ENCODE data around the gene ARSK.

Gene ARSK

DNA sequence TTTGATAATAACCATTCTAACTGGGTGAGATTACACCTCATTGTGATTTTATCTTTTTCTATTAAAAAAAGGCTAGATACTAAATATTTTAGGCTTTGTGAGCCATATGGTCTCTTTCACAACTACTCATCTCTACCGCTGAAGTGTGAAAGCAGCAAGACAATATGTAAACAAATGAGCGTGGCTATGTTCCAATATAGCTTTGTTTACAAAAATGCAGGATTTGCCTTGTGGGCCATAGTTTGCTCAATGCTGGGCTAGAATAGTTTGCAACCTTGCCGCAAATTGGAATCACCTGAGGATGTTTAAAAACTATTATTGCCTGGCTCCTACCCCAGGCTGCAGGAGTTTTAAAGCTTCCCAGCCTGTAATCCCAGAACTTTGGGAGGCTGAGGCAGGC is 54.8 kb downstream of the ARSK start:
- no peaks in the 10 kb centered on the region for H3K79me2 ChIP-seq (ENCODE audit: control insufficient read depth, insufficient read depth, low read length)
- no peak overlapping the region for H3K18ac ChIP-seq (ENCODE audit: low read length)
- H3K56ac ChIP-seq (ENCODE audit: low read length): no peak overlapping the region
- H3K23ac ChIP-seq (ENCODE audit: low read length): no peak overlapping the region
- H2AK5ac ChIP-seq (ENCODE audit: low read length): no peak overlapping the region
- H3K27me3 ChIP-seq (ENCODE audit: insufficient read depth, low read length, poor library complexity): no peaks in the 10 kb centered on the region
- no peaks in the 10 kb centered on the region for H3K36me3 ChIP-seq (ENCODE audit: control insufficient read depth, insufficient read depth, low read length)
- H3K4me3 ChIP-seq (ENCODE audit: low read length): no peak overlapping the region
- no CpG with 5 or more reads among the region's 3 CpGs for WGBS (ENCODE audit: extremely low coverage, insufficient coverage, low lambda C conversion rate)
- no peak overlapping the region for H3K4me2 ChIP-seq (ENCODE audit: low read length)
- H4K8ac ChIP-seq (ENCODE audit: low read depth, low read length): no peak overlapping the region
- H2BK120ac ChIP-seq (ENCODE audit: low read depth, low read length): no peak overlapping the region
- H3K4me1 ChIP-seq (ENCODE audit: control insufficient read depth, low read depth, low read length): no peaks in the 10 kb centered on the region
- no peak overlapping the region for H3K4ac ChIP-seq (ENCODE audit: low read depth, low read length)
- H2BK5ac ChIP-seq (ENCODE audit: low read length): no peak overlapping the region
- no peak overlapping the region for H2BK15ac ChIP-seq (replicated peaks; ENCODE audit: low read depth)
- H4K5ac ChIP-seq (ENCODE audit: low read length): no peak overlapping the region
- no peak for DNase-seq
- H3K27ac ChIP-seq (ENCODE audit: low read depth, low read length): no peak overlapping the region
- H3K79me1 ChIP-seq (ENCODE audit: low read length): no peaks in the 10 kb centered on the region
- H3K9ac ChIP-seq (ENCODE audit: low read length): no peak overlapping the region

DNA sequence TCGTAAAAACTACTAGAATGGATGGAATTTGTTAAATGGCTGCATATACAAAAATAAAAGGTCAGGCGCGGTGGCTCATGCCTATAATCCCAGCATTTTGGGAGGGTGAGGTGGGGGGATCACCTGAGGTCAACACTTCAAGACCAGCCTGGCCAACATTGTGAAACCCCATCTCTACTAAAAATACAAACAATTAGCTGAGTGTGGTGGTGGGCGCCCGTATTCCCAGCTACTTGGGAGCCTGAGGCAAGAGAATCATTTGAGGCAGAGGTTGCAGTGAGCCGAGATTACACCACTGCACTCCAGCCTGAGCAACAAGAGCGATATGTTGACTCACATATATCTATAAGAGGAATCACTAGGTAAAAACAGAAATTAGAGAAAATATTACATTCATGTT is 55.6 kb downstream of the ARSK start:
- H2BK15ac ChIP-seq (replicated peaks; ENCODE audit: low read depth): no peak overlapping the region
- H3K4me1 ChIP-seq (ENCODE audit: control insufficient read depth, low read depth, low read length): no peaks in the 10 kb centered on the region
- no peak overlapping the region for H4K8ac ChIP-seq (ENCODE audit: low read depth, low read length)
- no peak overlapping the region for H3K4me3 ChIP-seq (ENCODE audit: low read length)
- no peak overlapping the region for H4K5ac ChIP-seq (ENCODE audit: low read length)
- no peak overlapping the region for H3K4me2 ChIP-seq (ENCODE audit: low read length)
- no peak overlapping the region for H3K56ac ChIP-seq (ENCODE audit: low read length)
- H3K27ac ChIP-seq (ENCODE audit: low read depth, low read length): no peak overlapping the region
- no peak overlapping the region for H3K9ac ChIP-seq (ENCODE audit: low read length)
- no peak for DNase-seq
- no peaks in the 10 kb centered on the region for H3K36me3 ChIP-seq (ENCODE audit: control insufficient read depth, insufficient read depth, low read length)
- no peak overlapping the region for H3K18ac ChIP-seq (ENCODE audit: low read length)
- no peak overlapping the region for H2AK5ac ChIP-seq (ENCODE audit: low read length)
- H2BK5ac ChIP-seq (ENCODE audit: low read length): no peak overlapping the region
- WGBS (ENCODE audit: extremely low coverage, insufficient coverage, low lambda C conversion rate): no CpG with 5 or more reads among the region's 7 CpGs
- no peak overlapping the region for H3K4ac ChIP-seq (ENCODE audit: low read depth, low read length)
- no peak overlapping the region for H2BK120ac ChIP-seq (ENCODE audit: low read depth, low read length)
- no peaks in the 10 kb centered on the region for H3K79me1 ChIP-seq (ENCODE audit: low read length)
- no peaks in the 10 kb centered on the region for H3K79me2 ChIP-seq (ENCODE audit: control insufficient read depth, insufficient read depth, low read length)
- no peak overlapping the region for H3K23ac ChIP-seq (ENCODE audit: low read length)
- H3K27me3 ChIP-seq (ENCODE audit: insufficient read depth, low read length, poor library complexity): no peaks in the 10 kb centered on the region

- no peak for DNase-seq
- no peak overlapping the region for H3K9ac ChIP-seq (ENCODE audit: low read length)
- no peak overlapping the region for H2BK15ac ChIP-seq (replicated peaks; ENCODE audit: low read depth)
- no peak overlapping the region for H4K5ac ChIP-seq (ENCODE audit: low read length)
- H3K27ac ChIP-seq (ENCODE audit: low read depth, low read length): no peak overlapping the region
- no peak overlapping the region for H2AK5ac ChIP-seq (ENCODE audit: low read length)
- H3K79me1 ChIP-seq (ENCODE audit: low read length): no peaks in the 10 kb centered on the region
- no peak overlapping the region for H3K23ac ChIP-seq (ENCODE audit: low read length)
- H3K56ac ChIP-seq (ENCODE audit: low read length): no peak overlapping the region
- no peaks in the 10 kb centered on the region for H3K4me1 ChIP-seq (ENCODE audit: control insufficient read depth, low read depth, low read length)
- no peak overlapping the region for H3K4me2 ChIP-seq (ENCODE audit: low read length)
- no peak overlapping the region for H2BK120ac ChIP-seq (ENCODE audit: low read depth, low read length)
- no peak overlapping the region for H3K4me3 ChIP-seq (ENCODE audit: low read length)
- H2BK5ac ChIP-seq (ENCODE audit: low read length): no peak overlapping the region
- H3K36me3 ChIP-seq (ENCODE audit: control insufficient read depth, insufficient read depth, low read length): no peaks in the 10 kb centered on the region
- no peaks in the 10 kb centered on the region for H3K79me2 ChIP-seq (ENCODE audit: control insufficient read depth, insufficient read depth, low read length)
- H3K18ac ChIP-seq (ENCODE audit: low read length): no peak overlapping the region
- H3K4ac ChIP-seq (ENCODE audit: low read depth, low read length): no peak overlapping the region
- no peaks in the 10 kb centered on the region for H3K27me3 ChIP-seq (ENCODE audit: insufficient read depth, low read length, poor library complexity)
- 100% methylated on average over 1 of the region's 3 CpGs for WGBS (ENCODE audit: extremely low coverage, insufficient coverage, low lambda C conversion rate)
- H4K8ac ChIP-seq (ENCODE audit: low read depth, low read length): no peak overlapping the region
Measured at GRCh38 chr5:95611396-95611795, 56.5 kb downstream of the ARSK start.

DNA sequence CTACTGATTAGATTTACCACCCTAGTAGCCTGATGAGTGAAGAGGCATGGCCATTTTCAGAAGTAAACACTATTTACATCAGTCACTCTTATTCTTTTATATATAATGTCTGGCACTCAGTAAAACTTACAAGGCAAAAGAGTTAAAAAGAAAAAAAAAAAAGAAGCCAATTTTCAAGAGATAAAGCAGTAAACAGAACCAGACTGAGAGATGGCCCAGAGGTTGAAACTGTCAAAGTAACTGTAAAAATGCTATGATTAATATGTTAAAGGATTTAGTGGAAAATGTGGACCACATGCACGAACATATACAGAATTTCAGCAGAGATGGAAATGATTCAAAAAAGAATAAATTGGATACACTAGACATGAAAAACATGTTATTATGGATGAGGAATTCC is 58.6 kb downstream of the ARSK start:
- H2BK15ac ChIP-seq (replicated peaks; ENCODE audit: low read depth): no peak overlapping the region
- no peak overlapping the region for H3K56ac ChIP-seq (ENCODE audit: low read length)

DNA sequence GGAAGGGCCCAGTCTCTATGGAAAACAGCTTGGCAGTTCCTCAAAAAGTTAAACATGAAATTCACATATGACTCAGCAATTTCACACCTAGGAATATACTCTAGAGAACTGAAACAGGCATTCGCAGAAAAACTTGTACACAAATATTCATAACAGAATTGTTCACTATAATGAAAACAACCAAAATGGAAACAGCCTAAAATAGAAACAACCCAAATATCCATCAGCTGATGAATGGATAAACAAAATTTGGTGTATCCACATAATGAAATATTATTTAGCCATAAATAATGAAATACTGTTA is 60.2 kb downstream of the ARSK start:
- DNase-seq: no peak
- no peak overlapping the region for H3K56ac ChIP-seq (ENCODE audit: low read length)
- no peak overlapping the region for H3K18ac ChIP-seq (ENCODE audit: low read length)
- no peak overlapping the region for H3K23ac ChIP-seq (ENCODE audit: low read length)
- H2BK120ac ChIP-seq (ENCODE audit: low read depth, low read length): no peak overlapping the region
- H3K4me2 ChIP-seq (ENCODE audit: low read length): no peak overlapping the region
- no peaks in the 10 kb centered on the region for H3K4me1 ChIP-seq (ENCODE audit: control insufficient read depth, low read depth, low read length)
- no peaks in the 10 kb centered on the region for H3K36me3 ChIP-seq (ENCODE audit: control insufficient read depth, insufficient read depth, low read length)
- H4K8ac ChIP-seq (ENCODE audit: low read depth, low read length): no peak overlapping the region
- H3K27me3 ChIP-seq (ENCODE audit: insufficient read depth, low read length, poor library complexity): peaks cover 18% of the 10 kb centered on the region
- no peak overlapping the region for H3K4me3 ChIP-seq (ENCODE audit: low read length)
- no peak overlapping the region for H2AK5ac ChIP-seq (ENCODE audit: low read length)
- no peaks in the 10 kb centered on the region for H3K79me2 ChIP-seq (ENCODE audit: control insufficient read depth, insufficient read depth, low read length)
- no CpG with 5 or more reads among the region's 1 CpG for WGBS (ENCODE audit: extremely low coverage, insufficient coverage, low lambda C conversion rate)
- H3K27ac ChIP-seq (ENCODE audit: low read depth, low read length): no peak overlapping the region
- no peak overlapping the region for H3K4ac ChIP-seq (ENCODE audit: low read depth, low read length)
- no peaks in the 10 kb centered on the region for H3K79me1 ChIP-seq (ENCODE audit: low read length)
- H3K9ac ChIP-seq (ENCODE audit: low read length): no peak overlapping the region
- H2BK15ac ChIP-seq (replicated peaks; ENCODE audit: low read depth): no peak overlapping the region
- H4K5ac ChIP-seq (ENCODE audit: low read length): no peak overlapping the region
- no peak overlapping the region for H2BK5ac ChIP-seq (ENCODE audit: low read length)

More for the DNA sequence above, 58.6 kb downstream of the ARSK start:
- no peaks in the 10 kb centered on the region for H3K79me2 ChIP-seq (ENCODE audit: control insufficient read depth, insufficient read depth, low read length)
- no peaks in the 10 kb centered on the region for H3K79me1 ChIP-seq (ENCODE audit: low read length)
- no peak overlapping the region for H4K8ac ChIP-seq (ENCODE audit: low read depth, low read length)
- no peaks in the 10 kb centered on the region for H3K4me1 ChIP-seq (ENCODE audit: control insufficient read depth, low read depth, low read length)
- peaks cover 2% of the 10 kb centered on the region for H3K27me3 ChIP-seq (ENCODE audit: insufficient read depth, low read length, poor library complexity)
- no peak overlapping the region for H3K4me3 ChIP-seq (ENCODE audit: low read length)
- no peak overlapping the region for H3K18ac ChIP-seq (ENCODE audit: low read length)
- H4K5ac ChIP-seq (ENCODE audit: low read length): no peak overlapping the region
- no peak overlapping the region for H2BK120ac ChIP-seq (ENCODE audit: low read depth, low read length)
- no peak for DNase-seq
- no peak overlapping the region for H3K4me2 ChIP-seq (ENCODE audit: low read length)
- no peak overlapping the region for H3K4ac ChIP-seq (ENCODE audit: low read depth, low read length)
- H2AK5ac ChIP-seq (ENCODE audit: low read length): no peak overlapping the region
- H2BK5ac ChIP-seq (ENCODE audit: low read length): no peak overlapping the region
- WGBS (ENCODE audit: extremely low coverage, insufficient coverage, low lambda C conversion rate): no CpG with 5 or more reads among the region's 1 CpG
- H3K27ac ChIP-seq (ENCODE audit: low read depth, low read length): no peak overlapping the region
- no peak overlapping the region for H3K9ac ChIP-seq (ENCODE audit: low read length)
- no peaks in the 10 kb centered on the region for H3K36me3 ChIP-seq (ENCODE audit: control insufficient read depth, insufficient read depth, low read length)
- H3K23ac ChIP-seq (ENCODE audit: low read length): no peak overlapping the region

DNA sequence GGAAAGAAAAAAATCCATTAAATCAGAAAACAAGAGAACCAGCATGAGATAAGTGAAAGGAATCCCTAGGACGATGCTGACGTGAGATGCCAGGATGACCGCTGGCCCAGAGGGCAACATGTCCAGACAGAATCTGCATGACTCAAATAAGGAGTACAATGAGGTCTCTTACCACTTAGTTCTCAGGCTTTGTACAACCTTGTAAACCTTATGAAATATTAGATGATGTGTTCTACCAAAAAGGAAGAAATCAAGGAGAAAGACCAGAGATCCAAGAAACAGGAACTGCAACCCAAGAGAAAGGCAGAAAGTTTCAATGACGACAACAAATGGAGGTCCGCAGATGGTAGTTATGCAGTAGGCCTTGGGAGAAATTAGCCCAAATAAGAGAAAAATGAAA is 62.2 kb downstream of the ARSK start:
- H3K18ac ChIP-seq (ENCODE audit: low read length): no peak overlapping the region
- H4K5ac ChIP-seq (ENCODE audit: low read length): no peak overlapping the region
- DNase-seq: no peak
- H2BK120ac ChIP-seq (ENCODE audit: low read depth, low read length): no peak overlapping the region
- H2AK5ac ChIP-seq (ENCODE audit: low read length): no peak overlapping the region
- no CpG with 5 or more reads among the region's 5 CpGs for WGBS (ENCODE audit: extremely low coverage, insufficient coverage, low lambda C conversion rate)
- no peak overlapping the region for H3K4me2 ChIP-seq (ENCODE audit: low read length)
- no peak overlapping the region for H3K9ac ChIP-seq (ENCODE audit: low read length)
- no peak overlapping the region for H3K4me3 ChIP-seq (ENCODE audit: low read length)
- H3K79me1 ChIP-seq (ENCODE audit: low read length): no peaks in the 10 kb centered on the region
- no peak overlapping the region for H3K23ac ChIP-seq (ENCODE audit: low read length)
- H3K27me3 ChIP-seq (ENCODE audit: insufficient read depth, low read length, poor library complexity): peaks cover 20% of the 10 kb centered on the region
- no peak overlapping the region for H3K27ac ChIP-seq (ENCODE audit: low read depth, low read length)
- H3K4ac ChIP-seq (ENCODE audit: low read depth, low read length): no peak overlapping the region
- H3K4me1 ChIP-seq (ENCODE audit: control insufficient read depth, low read depth, low read length): no peaks in the 10 kb centered on the region
- H4K8ac ChIP-seq (ENCODE audit: low read depth, low read length): no peak overlapping the region
- H3K36me3 ChIP-seq (ENCODE audit: control insufficient read depth, insufficient read depth, low read length): no peaks in the 10 kb centered on the region
- no peak overlapping the region for H2BK15ac ChIP-seq (replicated peaks; ENCODE audit: low read depth)
- no peak overlapping the region for H3K56ac ChIP-seq (ENCODE audit: low read length)
- H2BK5ac ChIP-seq (ENCODE audit: low read length): no peak overlapping the region
- no peaks in the 10 kb centered on the region for H3K79me2 ChIP-seq (ENCODE audit: control insufficient read depth, insufficient read depth, low read length)

All from mesendoderm (in vitro differentiated cells).